Skeletal muscle tissue (tissue), 4 donors: ENCODE measurements around the gene INSYN1. TPM values are rescaled to one million over a fixed set of nuclear protein-coding genes. Genes with fewer than 3 reads are reported as not detected.
"Not testable (repeated sequence)": the region's sequence is repeated elsewhere in the genome, so short reads cannot be mapped to it uniquely, and the experiment has no call there.

Experiments
- H3K27ac ChIP-seq: one replicate; pipeline ENCODE4 v1.7.0; 2013; ENCODE audit warnings: mild to moderate bottlenecking, low read depth, low read length, inconsistent platforms
- H3K27me3 ChIP-seq, 3 donors: one replicate each; pipeline ENCODE4 v1.7.0; 2013; ENCODE audit warnings: low read length in 3 of 3; ENCODE audit not compliant: control insufficient read depth in 3 of 3, insufficient read depth in 3 of 3
- H3K36me3 ChIP-seq, 3 donors: one replicate each; pipeline ENCODE4 v1.7.0; 2013; ENCODE audit warnings: low read length in 3 of 3; ENCODE audit not compliant: control insufficient read depth in 3 of 3, insufficient read depth in 3 of 3
- H3K4me1 ChIP-seq, 3 donors: one replicate each; pipeline ENCODE4 v1.7.0; 2013; ENCODE audit warnings: low read length in 3 of 3, mild to moderate bottlenecking in 3 of 3; ENCODE audit not compliant: control insufficient read depth in 3 of 3, insufficient read depth in 3 of 3
- H3K4me3 ChIP-seq, 3 donors: one replicate each; pipeline ENCODE4 v1.7.0; 2013; ENCODE audit warnings: low read length in 3 of 3
- H3K9ac ChIP-seq, 3 donors: one replicate each; pipeline ENCODE4 v1.7.0; 2013; ENCODE audit warnings: low read length in 3 of 3, mild to moderate bottlenecking in 3 of 3, moderate library complexity in 2 of 3, low read depth in 1 of 3
- H3K9me3 ChIP-seq, 3 donors: one replicate each; pipeline ENCODE4 v1.7.0; 2013; ENCODE audit warnings: low read length in 3 of 3; ENCODE audit not compliant: control insufficient read depth in 3 of 3
- total RNA-seq: library from RNA; depleted of rRNA; stranded (reverse); fragments of >200 nt; gene quantifications from one replicate; pipeline ENCODE4 v1.2.3, GENCODE V29; 2014
- donor health status: Osteomylitis.

The INSYN1 gene, protein sequence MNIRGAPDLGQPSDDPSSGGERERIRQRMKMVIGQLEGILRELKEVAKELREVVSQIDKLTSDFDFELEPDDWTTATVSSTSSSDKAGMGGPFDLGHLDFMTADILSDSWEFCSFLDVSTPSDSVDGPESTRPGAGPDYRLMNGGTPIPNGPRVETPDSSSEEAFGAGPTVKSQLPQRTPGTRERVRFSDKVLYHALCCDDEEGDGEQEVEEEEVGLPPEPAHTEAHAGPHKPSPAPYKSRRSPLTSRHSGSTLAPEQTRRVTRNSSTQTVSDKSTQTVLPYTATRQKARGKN
- 2.1 TPM for total RNA-seq

DNA sequence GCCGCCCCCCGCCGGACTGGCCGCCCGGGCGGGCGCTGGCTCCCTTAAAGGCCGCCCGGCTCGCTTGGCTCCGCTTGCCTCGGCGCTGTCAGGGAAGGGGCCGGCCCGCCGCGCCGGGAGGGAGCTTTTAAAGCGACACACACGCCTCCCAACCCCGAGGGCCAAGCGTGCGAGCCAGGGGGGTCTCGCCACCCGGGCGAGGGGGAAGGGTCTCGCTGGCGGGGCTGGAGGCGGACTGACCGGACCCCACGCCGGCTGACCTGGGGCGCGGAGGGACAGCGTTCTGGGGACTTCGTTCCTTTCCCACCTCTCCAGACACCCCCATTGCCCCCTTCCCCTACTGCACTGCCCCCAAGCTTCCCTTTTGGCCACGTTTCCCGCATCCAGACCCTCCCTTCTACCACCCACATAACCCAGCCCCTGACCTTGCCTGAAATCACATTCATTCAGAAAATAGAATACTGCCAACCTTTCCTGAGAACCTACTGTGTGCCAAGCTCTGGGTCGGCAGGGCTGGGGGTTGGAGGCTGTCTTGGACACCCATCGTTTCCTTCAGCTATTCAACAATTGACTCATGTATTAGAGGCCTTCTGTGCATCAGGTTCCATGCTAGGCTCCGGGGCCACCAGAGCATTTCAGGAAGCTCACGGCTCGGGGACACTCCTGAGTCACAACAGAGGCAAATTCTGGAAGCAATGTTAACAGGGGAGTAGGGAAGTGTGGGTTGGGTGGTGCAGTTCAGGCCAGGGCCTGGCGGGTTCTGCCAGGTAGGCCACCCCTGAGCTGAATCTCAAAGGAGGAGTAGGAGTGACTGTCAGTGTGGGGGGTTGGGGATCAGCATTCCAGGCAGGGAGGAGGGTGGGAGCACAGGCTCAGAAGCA, at the start of gene INSYN1:
INSYN1 (minus strand) TSS at position 102 of the 881 bp plus-strand sequence. CDS start 2,221 bp downstream, outside the sequence.
- Histone ChIP-seq H3K4me3 (peak within 1 kb of the TSS; percentile 43 to 59 (median 58)), H3K9me3 (no peaks in the 10 kb centered on the region), H3K27ac (no peak within 1 kb of the TSS), H3K36me3 (no peaks in the 10 kb centered on the region), H3K9ac (peak within 1 kb of the TSS in 2 of 3 donors; percentile 53 to 68), H3K4me1 (peaks cover 3 to 10% (median 4%) of the 10 kb centered on the region in 3 donors), H3K27me3 (peaks cover 26 to 62% (median 39%) of the 10 kb centered on the region in 3 donors)

DNA sequence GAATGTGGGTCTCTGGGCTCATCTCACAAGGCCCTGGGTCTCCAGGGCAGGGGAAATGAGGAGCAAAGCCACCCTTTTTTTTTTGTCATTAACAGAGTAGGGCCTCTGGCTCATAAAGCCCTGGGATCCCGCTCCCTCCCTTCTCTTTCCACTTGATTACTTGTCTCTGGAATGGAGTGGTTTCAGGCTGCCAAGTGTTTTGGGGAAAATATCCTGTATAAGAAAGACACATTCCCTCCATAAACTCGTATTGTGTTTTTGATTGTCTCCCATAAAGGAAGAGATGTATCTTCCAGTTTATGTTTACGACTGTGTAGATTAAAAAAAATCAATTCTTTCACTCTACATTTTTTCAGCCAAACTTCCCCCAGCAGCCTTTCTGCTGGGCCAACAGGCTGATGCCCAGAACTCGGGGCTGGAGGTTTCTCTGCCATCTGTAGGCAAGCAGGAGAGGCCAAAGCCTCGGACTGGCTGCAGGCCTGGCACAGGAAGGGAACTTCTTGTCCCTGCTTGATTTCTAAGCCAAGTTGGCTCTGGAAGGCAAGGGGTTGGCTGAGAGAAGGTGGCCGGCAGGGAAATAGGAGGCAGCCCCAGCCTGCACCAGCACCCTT, 49.4 kb upstream of the INSYN1 start:
- H3K27ac ChIP-seq, result peak overlapping the region; percentile 62
- H3K9me3 ChIP-seq, result no peaks in the 10 kb centered on the region
- peak overlapping the region in 2 of 3 donors; percentile 24 to 50 for H3K9ac ChIP-seq
- H3K4me1 ChIP-seq, result peaks cover 50 to 56% (median 54%) of the 10 kb centered on the region in 3 donors
- peak overlapping the region in 1 of 3 donors; percentile 38 for H3K4me3 ChIP-seq
- no peaks in the 10 kb centered on the region for H3K36me3 ChIP-seq
- H3K27me3 ChIP-seq, result no peaks in the 10 kb centered on the region

DNA sequence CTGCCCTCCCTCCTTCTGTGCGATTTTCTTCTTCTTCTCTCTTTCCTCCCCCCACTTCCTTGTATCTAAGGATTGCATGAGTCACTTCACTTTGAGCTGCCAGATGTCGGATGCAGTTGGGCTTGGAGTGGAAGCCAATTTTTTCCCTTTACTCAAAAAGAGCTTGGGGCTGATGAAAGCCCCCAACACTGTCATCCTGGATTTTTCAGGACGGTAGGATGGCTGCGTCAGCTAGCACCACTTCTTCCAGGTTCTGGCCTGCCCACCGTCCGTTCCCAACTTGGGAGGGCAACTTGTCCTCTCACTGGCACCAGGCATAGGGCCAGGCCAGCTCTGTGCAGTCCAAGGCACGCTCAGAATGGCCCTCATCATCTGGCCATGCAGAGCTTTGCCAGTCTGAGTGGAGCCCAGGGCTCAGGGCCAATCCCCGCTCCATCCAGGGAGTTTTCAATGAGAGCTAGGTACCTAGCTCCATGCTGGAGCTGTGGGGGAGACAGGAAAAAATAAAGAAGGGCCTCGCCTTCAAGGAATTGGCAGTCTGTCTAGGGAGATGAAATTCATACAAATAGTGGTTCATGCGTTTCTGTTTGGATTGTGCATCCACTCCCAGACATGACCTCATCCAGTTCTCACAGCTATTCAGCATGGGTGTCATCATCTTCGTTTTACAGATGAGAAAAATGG, 47.7 kb upstream of the INSYN1 start:
- Histone ChIP-seq H3K27ac (peak overlapping the region; percentile 62), H3K36me3 (no peaks in the 10 kb centered on the region), H3K9me3 (no peaks in the 10 kb centered on the region), H3K9ac (peak overlapping the region in 1 of 3 donors; percentile 9), H3K4me3 (peak overlapping the region in 1 of 3 donors; percentile 29), H3K4me1 (peaks cover 50 to 58% (median 56%) of the 10 kb centered on the region in 3 donors), H3K27me3 (peaks cover 0 to 2% (median 0%) of the 10 kb centered on the region in 3 donors)

DNA sequence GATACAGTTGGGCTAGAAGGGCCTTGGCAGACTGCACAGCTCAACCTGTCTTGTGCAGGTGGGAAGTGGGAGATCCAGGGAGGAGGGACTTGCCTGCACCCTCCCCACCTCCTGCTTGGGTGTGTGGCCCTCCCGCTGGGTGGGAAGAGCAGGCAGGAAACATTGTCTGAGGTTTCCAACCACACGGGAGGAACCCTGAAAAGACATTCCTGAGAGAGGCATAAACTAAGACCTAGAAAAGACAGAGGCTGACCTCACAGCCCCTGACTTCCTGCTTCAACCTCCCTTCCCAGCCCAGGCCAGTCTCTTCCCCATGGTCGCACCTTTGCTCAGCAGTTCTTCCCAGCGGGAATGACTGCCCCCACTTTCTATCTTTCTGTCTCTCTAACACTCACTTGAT, 46.3 kb upstream of the INSYN1 start:
- no peak overlapping the region for H3K9ac ChIP-seq
- H3K4me3 ChIP-seq, result no peak overlapping the region
- H3K9me3 ChIP-seq, result no peaks in the 10 kb centered on the region
- peaks cover 0 to 2% (median 0%) of the 10 kb centered on the region in 3 donors for H3K27me3 ChIP-seq
- peaks cover 50 to 58% (median 56%) of the 10 kb centered on the region in 3 donors for H3K4me1 ChIP-seq
- H3K27ac ChIP-seq, result no peak overlapping the region
- no peaks in the 10 kb centered on the region for H3K36me3 ChIP-seq

DNA sequence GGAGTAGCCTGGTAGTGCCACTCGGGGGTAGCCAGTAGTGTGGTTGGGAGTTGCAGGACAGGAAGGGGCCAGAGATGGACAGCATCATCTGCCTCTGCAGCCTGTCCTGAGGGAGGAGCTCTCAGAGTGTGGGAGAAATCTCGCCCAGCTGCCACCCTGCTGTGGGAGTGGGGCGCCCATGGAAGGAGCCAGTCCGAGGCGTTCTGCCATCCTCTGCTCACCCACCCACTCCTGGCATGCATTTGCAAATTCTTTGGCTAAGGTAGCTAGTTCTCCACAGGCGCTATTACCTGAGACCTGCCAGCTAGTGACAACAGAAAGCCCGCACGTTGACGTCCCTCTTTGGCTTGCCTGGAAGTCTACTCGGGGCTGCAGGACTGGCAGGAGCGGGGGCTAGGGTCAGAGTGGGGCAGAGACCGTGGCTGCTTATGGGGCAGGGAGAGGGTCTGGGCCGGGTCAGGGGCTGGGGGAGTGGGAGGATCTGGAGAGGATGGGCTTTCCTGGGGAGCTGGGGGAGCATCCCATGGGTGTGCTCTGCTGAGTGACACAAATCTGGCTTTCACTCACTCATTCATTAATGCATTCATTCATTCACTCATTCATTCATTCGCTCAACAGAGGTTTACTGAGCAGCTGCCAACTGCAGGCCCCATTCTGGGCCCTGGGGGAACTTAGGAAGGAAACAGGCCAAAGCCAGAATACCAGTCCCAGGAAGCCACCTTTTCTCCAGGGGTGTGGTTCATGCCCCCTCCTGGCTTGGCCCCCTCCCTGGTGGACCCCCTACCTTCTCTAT, 44.4 kb upstream of the INSYN1 start:
- Histone ChIP-seq H3K9me3 (no peaks in the 10 kb centered on the region), H3K36me3 (no peaks in the 10 kb centered on the region), H3K4me3 (no peak overlapping the region), H3K27me3 (peaks cover 0 to 2% (median 0%) of the 10 kb centered on the region in 3 donors), H3K4me1 (peaks cover 36 to 43% (median 41%) of the 10 kb centered on the region in 3 donors), H3K9ac (no peak overlapping the region), H3K27ac (no peak overlapping the region)

DNA sequence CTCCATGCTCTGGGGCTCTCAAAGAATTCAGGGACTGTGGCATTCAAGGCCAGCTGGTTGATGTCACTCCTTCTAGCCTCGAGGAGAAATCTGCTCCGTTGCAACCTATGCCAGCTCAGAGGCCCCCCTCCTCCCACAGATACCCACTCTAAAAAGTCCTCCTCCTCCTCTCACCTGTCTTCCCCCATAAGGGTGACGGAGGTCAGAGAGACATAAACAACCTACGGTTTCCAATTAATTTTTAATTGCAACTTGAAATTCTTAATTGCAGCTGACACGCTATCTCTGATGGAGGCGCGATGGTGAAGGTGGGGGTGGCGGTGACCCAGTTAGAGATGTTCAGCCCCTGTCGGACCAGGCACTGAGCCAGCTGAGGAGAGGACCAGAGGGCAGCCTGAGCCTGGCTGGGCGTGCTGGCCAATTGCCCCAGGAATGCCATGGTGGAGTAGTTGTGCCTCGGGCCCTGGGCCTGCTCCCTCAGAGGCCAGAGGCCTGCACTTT, 43.2 kb upstream of the INSYN1 start:
- Histone ChIP-seq H3K4me1 (peaks cover 24 to 35% (median 29%) of the 10 kb centered on the region in 3 donors), H3K9me3 (no peaks in the 10 kb centered on the region), H3K4me3 (no peak overlapping the region), H3K9ac (no peak overlapping the region), H3K36me3 (no peaks in the 10 kb centered on the region), H3K27ac (no peak overlapping the region), H3K27me3 (peaks cover 0 to 2% (median 0%) of the 10 kb centered on the region in 3 donors)

DNA sequence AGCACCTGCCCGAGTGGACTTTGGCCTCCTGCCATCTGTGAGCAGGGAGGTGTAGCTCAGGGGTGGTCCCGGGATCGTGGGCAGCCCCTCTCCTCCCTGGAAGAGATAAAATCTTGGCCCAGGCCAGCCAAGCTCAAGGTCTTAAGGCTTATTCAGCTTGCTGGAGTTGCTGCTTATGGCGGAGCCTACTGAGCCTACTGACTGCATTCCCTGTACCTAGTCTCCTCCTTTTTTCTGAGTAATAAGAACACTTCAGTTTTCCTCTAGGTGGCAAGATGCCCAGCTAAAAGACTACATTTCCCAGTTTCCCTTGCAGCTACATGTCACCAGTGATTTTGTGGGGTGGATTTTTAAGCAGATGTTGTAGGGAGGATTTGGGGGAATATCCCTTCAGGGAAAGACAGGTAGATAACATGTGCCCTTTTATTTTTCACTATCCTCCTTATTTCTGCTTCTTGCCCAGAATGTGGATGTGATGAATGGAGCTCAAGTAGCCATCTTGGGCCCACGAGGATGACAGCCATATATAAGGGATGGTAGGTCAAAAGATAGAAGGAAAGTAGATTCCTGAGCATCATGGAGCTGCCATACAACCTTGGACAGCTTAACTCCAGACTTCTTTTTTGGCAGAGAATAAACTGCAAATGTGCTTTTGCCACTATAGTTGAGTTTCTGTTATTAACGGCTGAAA, 41.4 kb upstream of the INSYN1 start:
- no peaks in the 10 kb centered on the region for H3K9me3 ChIP-seq
- H3K27ac ChIP-seq, result no peak overlapping the region
- H3K4me1 ChIP-seq, result peaks cover 6 to 18% (median 11%) of the 10 kb centered on the region in 3 donors
- no peak overlapping the region for H3K9ac ChIP-seq
- no peak overlapping the region for H3K4me3 ChIP-seq
- H3K36me3 ChIP-seq, result no peaks in the 10 kb centered on the region
- H3K27me3 ChIP-seq, result peaks cover 0 to 2% (median 0%) of the 10 kb centered on the region in 3 donors

DNA sequence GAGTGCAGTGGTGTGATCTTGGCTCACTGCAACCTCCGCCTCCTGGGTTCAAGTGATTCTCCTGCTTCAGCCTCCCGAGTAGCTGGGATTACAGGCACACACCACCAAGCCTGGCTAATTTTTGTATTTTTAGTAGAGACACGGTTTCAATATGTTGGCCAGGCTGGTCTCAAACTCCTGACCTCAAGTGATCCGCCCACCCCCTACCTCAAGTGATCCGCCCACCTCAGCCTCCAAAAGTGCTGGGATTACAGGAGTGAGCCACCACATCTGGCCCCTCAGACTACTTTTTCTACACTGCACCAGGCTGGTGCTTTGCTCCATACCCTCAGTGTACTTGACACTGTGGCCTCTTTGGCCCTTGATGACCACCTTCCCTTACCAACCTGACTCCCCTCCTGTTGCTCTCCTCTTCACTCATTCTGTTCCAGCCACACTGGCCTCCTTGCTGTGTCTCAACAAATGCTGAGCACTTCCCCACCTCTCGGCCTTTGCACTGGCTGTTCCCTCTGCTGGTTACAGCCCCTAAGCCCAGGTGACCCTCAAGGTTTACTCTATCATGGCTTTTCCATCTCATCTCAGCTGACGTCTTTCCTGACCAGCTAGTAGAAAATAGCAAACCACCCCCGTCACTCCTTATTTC, 39.9 kb upstream of the INSYN1 start:
- H3K27ac ChIP-seq, result not testable (repeated sequence)

More for the DNA sequence above, 39.9 kb upstream of the INSYN1 start:
- not testable (repeated sequence) for H3K9ac ChIP-seq, H3K4me3 ChIP-seq, H3K36me3 ChIP-seq, H3K4me1 ChIP-seq, H3K9me3 ChIP-seq, H3K27me3 ChIP-seq
